NCI-H2171 treated with DMSO at 0.1 percent for 48 hours (cell line): ENCODE measurements around the gene MFAP4.
A peak's percentile ranks its signal among the peaks of the same experiment; 100 is the strongest.
"Not testable (repeated sequence)": the region's sequence is repeated elsewhere in the genome, so short reads cannot be mapped to it uniquely, and the experiment has no call there.

ENCODE experiments used
- DNase-seq: peaks from one replicate; lab custom pipeline; 2025; lab: John Stamatoyannopoulos, UW

The MFAP4 gene

GRCh38 chr17:19370493-19370960 is 16.5 kb downstream of the MFAP4 start:
- no peak for DNase-seq

GRCh38 chr17:19369846-19370492 is 17.0 kb downstream of the MFAP4 start:
- DNase-seq, result no peak

GRCh38 chr17:19369107-19369778 is 17.7 kb downstream of the MFAP4 start:
- DNase-seq, result no peak

GRCh38 chr17:19368229-19368628 is 18.8 kb downstream of the MFAP4 start:
- DNase-seq, result no peak

GRCh38 chr17:19366637-19366972 is 20.4 kb downstream of the MFAP4 start:
- no peak for DNase-seq

- DNase-seq, result no peak
Measured at GRCh38 chr17:19365833-19366636, 21.0 kb downstream of the MFAP4 start.

GRCh38 chr17:19365499-19365817 is 21.5 kb downstream of the MFAP4 start:
- no peak for DNase-seq

GRCh38 chr17:19364699-19365498 is 22.1 kb downstream of the MFAP4 start:
- no peak for DNase-seq

- no peak for DNase-seq
Measured at GRCh38 chr17:19363460-19364035, 23.4 kb downstream of the MFAP4 start.

- DNase-seq, result no peak
Measured at GRCh38 chr17:19363114-19363438, 23.9 kb downstream of the MFAP4 start.

GRCh38 chr17:19362277-19363113 is 24.5 kb downstream of the MFAP4 start, which contains the start of gene B9D1:
Gene B9D1 (minus strand): TSS chr17:19362723. CDS start chr17:19362569, 154 bp downstream.
- peak; percentile 92 for DNase-seq

- DNase-seq, result no peak
Measured at GRCh38 chr17:19361944-19362276, 25.1 kb downstream of the MFAP4 start.

GRCh38 chr17:19361326-19361725 is 25.7 kb downstream of the MFAP4 start:
- DNase-seq, result no peak

- DNase-seq, result no peak
Measured at GRCh38 chr17:19360772-19361171, 26.2 kb downstream of the MFAP4 start.

- no peak for DNase-seq
Measured at GRCh38 chr17:19359856-19360255, 27.1 kb downstream of the MFAP4 start.

GRCh38 chr17:19359151-19359550 is 27.8 kb downstream of the MFAP4 start:
- DNase-seq, result no peak

GRCh38 chr17:19357761-19358160 is 29.2 kb downstream of the MFAP4 start:
- DNase-seq, result no peak

GRCh38 chr17:19357351-19357750 is 29.6 kb downstream of the MFAP4 start:
- DNase-seq, result no peak

- no peak for DNase-seq
Measured at GRCh38 chr17:19354748-19355147, 32.2 kb downstream of the MFAP4 start.

- DNase-seq, result not testable (repeated sequence)
Measured at GRCh38 chr17:19353401-19353800, 33.6 kb downstream of the MFAP4 start.

GRCh38 chr17:19348806-19349205 is 38.2 kb downstream of the MFAP4 start:
- no peak for DNase-seq
